Stomach (tissue), 9 donors: Measurements from ENCODE around the gene ZDHHC8. TPM values are rescaled to one million over a fixed set of nuclear protein-coding genes. Genes with fewer than 3 reads are reported as not detected.

ENCODE experiments used
- DNase-seq, 2 donors: peaks; one replicate each; pipeline versions ENCODE4 v3.0.0 to v3.0.0-alpha.2; 2013 to 2019
- H3K27ac ChIP-seq, 5 donors: fragments of 200-600 bp in 4 of 5; sonication (generic) in 4 of 5; one replicate each; pipeline ENCODE4 v1.5.1; 2013 to 2019; ENCODE audit warnings: mild to moderate bottlenecking in 1 of 5, moderate library complexity in 1 of 5
- H3K27me3 ChIP-seq, 3 donors: fragments of 200-600 bp; sonication (generic); one replicate each; pipeline ENCODE4 v1.5.1; 2017 to 2019; ENCODE audit warnings: mixed run types in 1 of 3
- H3K36me3 ChIP-seq, 4 donors: fragments of 200-600 bp; sonication (generic); 1 replicate in 3 of 4; 2 replicates in 1 of 4; pipeline ENCODE4 v1.5.1; 2016 to 2019
- H3K4me1 ChIP-seq, 4 donors: fragments of 200-600 bp; sonication (generic); one replicate each; pipeline ENCODE4 v1.5.1; 2016 to 2019
- H3K4me3 ChIP-seq, 4 donors: fragments of 200-600 bp; sonication (generic) in 3 of 4; one replicate each; pipeline ENCODE4 v1.5.1; 2016 to 2019; ENCODE audit warnings: mild to moderate bottlenecking in 1 of 4
- H3K9me3 ChIP-seq, 4 donors: fragments of 200-600 bp; sonication (generic); one replicate each; pipeline ENCODE4 v1.5.1; 2016 to 2019
- EP300 ChIP-seq: sonication (generic); formaldehyde crosslinking; IDR thresholded peaks from one replicate; pipeline ENCODE4 v1.6.1; 2017; ENCODE audit warnings: antibody characterized with exemption
- POLR2A ChIP-seq, 4 donors: fragments of 450-650 bp; IDR thresholded peaks; one replicate each; pipeline ENCODE4 v1.6.1; 2016; ENCODE audit warnings: antibody characterized with exemption in 4 of 4, control low read depth in 2 of 4, mild to moderate bottlenecking in 1 of 4, moderate library complexity in 1 of 4
- POLR2AphosphoS5 ChIP-seq, 3 donors: sonication (generic); formaldehyde crosslinking; IDR thresholded peaks; one replicate each; pipeline ENCODE4 v1.6.1; 2016; ENCODE audit warnings: antibody characterized with exemption in 3 of 3
- WGBS, 5 donors: extraction: QIAGEN DNeasy Blood & Tissue Kit in 3 of 5; methylation state at CpG; one replicate each; pipeline versions ENCODE4 v1.1.5 to v1.1.7; 2013 to 2018; 5-methylcytosine and 5-hydroxymethylcytosine counted together
- intact Hi-C: fragments of 100-400 bp; cut with DNase I; formaldehyde crosslinking; loops from one replicate; pipeline ENCODE4 v1.15.1; 2023; ENCODE audit warnings: low total_unique reads
- polyA plus RNA-seq, 3 donors: library from polyadenylated mRNA; stranded (reverse); fragments of 200-250 nt; gene quantifications; one replicate each; pipeline ENCODE4 v1.2.3, GENCODE V29; 2013
- total RNA-seq, 5 donors: library from RNA; depleted of rRNA; stranded (reverse); fragments of >200 nt; gene quantifications; one replicate each; pipeline versions ENCODE4 v1.1.0 to v1.2.3, GENCODE V29; 2014 to 2016
- TF ChIP-seq, protein P1 (sequence below), 7 experiments: fragments of 450-650 bp in 4 of 7; fragments of 200-600 bp in 3 of 7; sonication (generic) in 3 of 7; IDR thresholded peaks; one replicate each; pipeline ENCODE4 v1.5.1; 2016 to 2019; ENCODE audit warnings: antibody characterized with exemption in 7 of 7, control low read depth in 2 of 7, mild to moderate bottlenecking in 1 of 7
- donor health status: healthy with polysubstance abuse.
- donor health status: Bipolar disorder and iron deficiency.
- donor health status: healthy.

Gene ZDHHC8
- total and polyA plus RNA-seq, 8 donors = 3.2 to 228 (median 18.7) TPM

DNA sequence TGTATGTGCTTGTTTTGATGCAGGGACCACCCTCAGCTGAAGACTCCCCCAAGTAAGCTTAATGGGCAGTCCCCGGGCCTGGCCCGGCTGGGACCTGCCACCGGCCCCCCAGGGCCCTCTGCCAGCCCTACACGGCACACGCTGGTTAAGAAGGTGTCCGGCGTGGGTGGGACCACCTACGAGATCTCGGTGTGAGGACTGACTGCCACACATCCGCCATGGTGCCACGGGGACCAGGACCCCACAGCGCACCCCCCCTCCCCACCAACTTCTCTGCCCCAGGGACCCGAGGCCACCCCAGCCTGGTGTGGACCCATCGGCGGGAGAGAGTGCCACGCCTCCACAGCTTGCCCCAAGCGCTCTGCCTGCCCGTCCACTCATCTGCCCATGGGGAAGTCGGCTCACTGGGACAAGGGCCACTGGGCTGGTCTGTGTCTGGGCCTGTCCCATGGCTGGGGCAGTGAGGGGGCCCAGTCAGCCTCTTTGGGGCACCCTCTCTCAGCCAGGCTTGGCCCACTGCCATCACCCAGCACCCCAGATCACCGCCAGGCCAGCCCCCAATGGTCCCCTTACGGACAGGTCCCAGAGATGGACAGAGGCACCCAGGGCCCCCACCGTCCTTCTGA, 13.7 kb downstream of the ZDHHC8 start:
- intact Hi-C loops = no loop called here
- Histone ChIP-seq H3K4me3 (no peak overlapping the region), H3K4me1 (no peaks in the 10 kb centered on the region), H3K27me3 (no peaks in the 10 kb centered on the region), H3K27ac (no peak overlapping the region), H3K36me3 (peaks cover 0 to 60% (median 49%) of the 10 kb centered on the region in 4 donors), H3K9me3 (no peaks in the 10 kb centered on the region)
- WGBS, 5 donors = 86 to 94% (median 91%) methylated on average over 13 to 22 of the region's 22 CpGs
- TF ChIP-seq, protein P1, sequence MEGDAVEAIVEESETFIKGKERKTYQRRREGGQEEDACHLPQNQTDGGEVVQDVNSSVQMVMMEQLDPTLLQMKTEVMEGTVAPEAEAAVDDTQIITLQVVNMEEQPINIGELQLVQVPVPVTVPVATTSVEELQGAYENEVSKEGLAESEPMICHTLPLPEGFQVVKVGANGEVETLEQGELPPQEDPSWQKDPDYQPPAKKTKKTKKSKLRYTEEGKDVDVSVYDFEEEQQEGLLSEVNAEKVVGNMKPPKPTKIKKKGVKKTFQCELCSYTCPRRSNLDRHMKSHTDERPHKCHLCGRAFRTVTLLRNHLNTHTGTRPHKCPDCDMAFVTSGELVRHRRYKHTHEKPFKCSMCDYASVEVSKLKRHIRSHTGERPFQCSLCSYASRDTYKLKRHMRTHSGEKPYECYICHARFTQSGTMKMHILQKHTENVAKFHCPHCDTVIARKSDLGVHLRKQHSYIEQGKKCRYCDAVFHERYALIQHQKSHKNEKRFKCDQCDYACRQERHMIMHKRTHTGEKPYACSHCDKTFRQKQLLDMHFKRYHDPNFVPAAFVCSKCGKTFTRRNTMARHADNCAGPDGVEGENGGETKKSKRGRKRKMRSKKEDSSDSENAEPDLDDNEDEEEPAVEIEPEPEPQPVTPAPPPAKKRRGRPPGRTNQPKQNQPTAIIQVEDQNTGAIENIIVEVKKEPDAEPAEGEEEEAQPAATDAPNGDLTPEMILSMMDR (IDR thresholded peaks at IDR 0.05) = no peak
- TF ChIP-seq EP300 = no peak
- TF ChIP-seq POLR2AphosphoS5 (IDR thresholded peaks at IDR 0.05) = no peak
- TF ChIP-seq POLR2A (IDR thresholded peaks at IDR 0.05) = no peak
- DNase-seq = no peak

DNA sequence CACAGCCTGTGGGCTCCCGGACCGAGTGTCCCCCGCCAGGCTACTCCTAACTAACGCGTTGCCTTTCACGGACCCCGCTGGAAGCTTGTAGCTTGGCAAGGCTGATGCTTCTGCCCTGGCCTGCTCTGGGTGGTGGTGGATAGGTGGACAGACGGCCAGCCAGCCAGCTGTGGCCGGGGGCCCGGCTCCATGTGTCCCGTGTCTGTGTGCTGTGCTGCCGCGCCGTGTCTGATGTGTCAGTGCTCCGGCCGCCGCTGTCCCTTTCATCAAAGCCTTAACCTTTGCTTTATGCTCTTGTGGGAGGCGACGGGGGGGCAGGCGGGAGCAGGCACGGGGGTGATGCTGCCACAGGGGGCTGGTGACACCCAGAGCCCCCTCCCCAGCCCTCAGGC, 14.2 kb downstream of the ZDHHC8 start:
- TF ChIP-seq, protein P1 (IDR thresholded peaks at IDR 0.05) = no peak
- TF ChIP-seq POLR2A (IDR thresholded peaks at IDR 0.05) (no peak), EP300 (no peak), POLR2AphosphoS5 (IDR thresholded peaks at IDR 0.05) (no peak)

DNA sequence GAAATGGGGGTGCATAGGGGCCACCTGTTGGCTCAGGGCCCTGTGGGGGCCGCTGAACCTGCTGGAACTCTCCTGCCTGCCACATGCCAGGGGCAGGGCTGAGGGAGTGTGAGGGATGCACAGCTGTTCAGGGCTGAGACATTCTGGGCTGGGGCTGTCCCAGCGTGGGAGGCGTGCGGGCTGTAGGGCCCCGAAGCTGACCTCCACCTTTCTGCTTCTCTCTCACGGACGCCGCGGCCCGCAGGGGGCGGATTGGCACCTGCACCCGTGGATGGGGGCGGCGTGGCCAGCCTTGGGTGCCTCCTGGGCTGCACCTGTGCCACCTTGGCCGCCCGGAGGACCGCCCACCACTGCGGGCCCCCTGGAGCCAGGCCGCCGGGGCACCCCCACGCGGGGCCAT, 15.2 kb downstream of the ZDHHC8 start:
- Histone ChIP-seq H3K36me3 (peaks cover 0 to 45% (median 34%) of the 10 kb centered on the region in 4 donors), H3K9me3 (no peaks in the 10 kb centered on the region), H3K4me3 (no peak overlapping the region), H3K4me1 (no peaks in the 10 kb centered on the region), H3K27ac (no peak overlapping the region), H3K27me3 (no peaks in the 10 kb centered on the region)
- TF ChIP-seq, protein P1 (IDR thresholded peaks at IDR 0.05) = no peak
- TF ChIP-seq EP300 (no peak), POLR2AphosphoS5 (IDR thresholded peaks at IDR 0.05) (no peak), POLR2A (IDR thresholded peaks at IDR 0.05) (no peak)
- intact Hi-C loops = no loop called here
- no peak for DNase-seq
- 66 to 84% (median 68%) methylated on average over 1 to 22 of the region's 22 CpGs for WGBS, 5 donors

More for the DNA sequence above, 14.2 kb downstream of the ZDHHC8 start:
- Histone ChIP-seq H3K9me3 (no peaks in the 10 kb centered on the region), H3K4me1 (no peaks in the 10 kb centered on the region), H3K36me3 (peaks cover 0 to 55% (median 44%) of the 10 kb centered on the region in 4 donors), H3K27me3 (no peaks in the 10 kb centered on the region), H3K4me3 (no peak overlapping the region), H3K27ac (no peak overlapping the region)
- intact Hi-C loops = no loop called here
- WGBS, 5 donors = 86 to 93% (median 91%) methylated on average over 18 to 21 of the region's 21 CpGs
- DNase-seq = no peak

DNA sequence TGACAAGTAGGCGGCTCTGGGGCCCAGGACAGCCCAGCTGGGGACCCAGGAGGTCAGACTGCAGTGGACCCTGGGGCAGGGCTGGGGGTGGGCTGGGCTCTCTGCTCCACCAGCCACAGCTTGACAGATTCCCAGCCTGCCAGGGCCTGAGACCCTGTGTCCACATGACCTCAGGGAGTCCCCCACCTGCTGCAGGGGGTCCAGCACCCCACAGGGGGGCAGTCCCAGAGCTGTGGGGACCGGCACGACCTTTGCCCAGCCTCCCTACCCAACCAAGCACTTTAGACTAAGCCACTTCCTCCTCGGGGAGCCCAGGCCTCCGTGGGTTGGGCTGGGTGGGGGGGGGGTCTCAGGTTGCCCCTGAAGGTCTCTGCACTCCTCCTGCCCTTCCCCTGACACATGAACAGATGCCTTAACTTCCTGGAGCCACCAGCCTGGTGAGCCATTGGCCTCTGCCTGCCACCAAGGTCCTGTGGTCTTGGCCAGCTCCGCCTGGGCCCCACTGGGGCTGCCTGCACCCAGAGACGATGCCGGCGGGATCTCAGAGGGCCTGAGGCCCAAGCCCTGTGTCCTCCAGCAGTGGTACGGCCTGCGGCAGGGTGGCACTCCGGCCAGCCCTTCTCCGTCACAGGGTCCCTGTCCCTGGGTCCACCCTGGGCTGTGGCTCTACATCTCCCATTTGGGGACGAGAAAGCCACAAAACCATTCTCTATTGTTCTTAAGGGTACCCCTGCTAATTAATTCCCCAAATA, 15.8 kb downstream of the ZDHHC8 start:
- peaks cover 0 to 39% (median 31%) of the 10 kb centered on the region in 4 donors for H3K36me3 ChIP-seq
- no peaks in the 10 kb centered on the region for H3K4me1 ChIP-seq
- TF ChIP-seq EP300 = no peak
- TF ChIP-seq, protein P1 (IDR thresholded peaks at IDR 0.05) = no peak
- TF ChIP-seq POLR2A (IDR thresholded peaks at IDR 0.05) = no peak
- TF ChIP-seq POLR2AphosphoS5 (IDR thresholded peaks at IDR 0.05) = no peak
- DNase-seq = no peak
- intact Hi-C loops = no loop called here
- WGBS, 5 donors = 65 to 73% (median 69%) methylated on average over 11 to 14 of the region's 14 CpGs
- H3K9me3 ChIP-seq = no peaks in the 10 kb centered on the region
- no peak overlapping the region for H3K27ac ChIP-seq
- H3K27me3 ChIP-seq = no peaks in the 10 kb centered on the region
- H3K4me3 ChIP-seq = no peak overlapping the region
